Stimulated activated CD8-positive, alpha-beta memory T cell treated with anti-CD3 and anti-CD28 coated beads, Interleukin-2, amount 100 ng/mL, for 1 hour (primary cell): ENCODE data around the gene TBX1.

Experiments used
- DNase-seq, 2 donors: peaks; one replicate each; pipeline ENCODE4 v3.0.0-alpha.2; 2020; ENCODE audit warnings: low read depth in 2 of 2

Gene TBX1

GRCh38 chr22:19738664-19739447 is 21.7 kb upstream of the TBX1 start:
- DNase-seq = no peak

DNA sequence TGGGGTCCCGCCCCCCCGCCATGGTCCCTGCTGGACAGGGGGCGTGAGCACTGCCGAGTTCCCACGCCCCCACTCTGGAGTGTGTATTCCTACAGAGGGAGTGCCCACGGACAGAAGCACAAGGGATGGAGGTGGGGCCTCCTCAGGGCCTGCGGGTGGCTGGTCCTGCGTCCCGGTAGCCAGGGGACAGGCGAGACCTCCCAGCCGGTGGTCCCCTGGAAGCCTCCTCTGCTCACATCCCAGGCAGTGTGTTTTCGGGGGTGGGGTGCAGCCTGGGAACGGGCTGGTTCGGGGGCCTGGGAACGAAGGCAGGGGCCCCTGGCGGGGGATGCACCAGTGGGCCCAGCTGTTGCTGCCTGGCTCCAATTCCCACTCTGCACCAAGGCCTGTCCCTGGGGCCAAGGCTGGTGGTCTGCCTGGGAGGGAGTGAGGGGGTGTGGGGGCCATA is 21.1 kb upstream of the TBX1 start:
- DNase-seq = no peak

GRCh38 chr22:19739911-19740449 is 20.6 kb upstream of the TBX1 start:
- no peak for DNase-seq

DNA sequence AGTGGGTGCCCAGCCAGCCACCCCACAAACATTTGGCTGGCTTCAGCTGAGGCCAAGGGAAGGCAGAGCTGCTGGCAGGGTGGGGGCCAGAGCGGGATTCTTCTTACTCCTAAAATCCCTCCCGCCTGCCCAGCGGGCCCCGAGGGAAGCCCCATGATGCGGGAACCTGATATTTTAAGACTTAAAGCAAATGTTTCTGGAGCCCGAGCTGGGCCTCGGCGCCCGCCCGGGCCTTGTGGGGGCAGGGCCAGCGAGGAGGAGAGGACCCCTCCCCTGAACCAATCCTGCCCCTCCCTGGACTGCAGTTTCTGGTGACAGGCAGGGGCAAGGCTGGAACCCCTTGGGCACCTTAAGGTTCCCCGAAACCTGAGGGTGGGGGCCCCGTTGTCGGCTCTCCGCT is 20.0 kb upstream of the TBX1 start:
- no peak for DNase-seq

GRCh38 chr22:19741053-19741452 is 19.5 kb upstream of the TBX1 start:
- no peak for DNase-seq

- DNase-seq = no peak
These were observed 18.2 kb upstream of the TBX1 start for GRCh38 chr22:19742160-19743066.

DNA sequence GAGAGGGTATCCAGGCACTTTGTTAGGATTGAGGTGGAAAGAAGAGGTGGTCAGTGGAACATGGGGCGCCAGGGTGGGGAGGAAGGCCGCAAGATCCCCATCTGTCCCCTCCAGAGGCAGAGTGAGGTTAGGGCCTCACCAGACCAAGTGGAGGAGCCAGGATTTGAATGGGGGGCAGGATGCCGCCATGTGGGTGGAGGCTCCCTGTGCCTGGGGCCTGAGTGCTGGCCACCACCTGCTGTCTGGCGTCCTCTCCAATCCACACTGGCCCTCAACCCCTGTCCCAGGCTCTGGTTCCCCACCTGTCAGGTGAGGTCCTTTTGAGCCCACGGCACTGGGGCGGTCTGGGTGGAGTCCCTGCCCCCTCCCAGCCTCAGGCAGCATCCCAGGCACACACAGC is 17.5 kb upstream of the TBX1 start:
- DNase-seq = no peak

- no peak for DNase-seq
These were observed 16.9 kb upstream of the TBX1 start for GRCh38 chr22:19743651-19744050.

GRCh38 chr22:19744350-19745006 is 16.1 kb upstream of the TBX1 start:
- no peak for DNase-seq

DNA sequence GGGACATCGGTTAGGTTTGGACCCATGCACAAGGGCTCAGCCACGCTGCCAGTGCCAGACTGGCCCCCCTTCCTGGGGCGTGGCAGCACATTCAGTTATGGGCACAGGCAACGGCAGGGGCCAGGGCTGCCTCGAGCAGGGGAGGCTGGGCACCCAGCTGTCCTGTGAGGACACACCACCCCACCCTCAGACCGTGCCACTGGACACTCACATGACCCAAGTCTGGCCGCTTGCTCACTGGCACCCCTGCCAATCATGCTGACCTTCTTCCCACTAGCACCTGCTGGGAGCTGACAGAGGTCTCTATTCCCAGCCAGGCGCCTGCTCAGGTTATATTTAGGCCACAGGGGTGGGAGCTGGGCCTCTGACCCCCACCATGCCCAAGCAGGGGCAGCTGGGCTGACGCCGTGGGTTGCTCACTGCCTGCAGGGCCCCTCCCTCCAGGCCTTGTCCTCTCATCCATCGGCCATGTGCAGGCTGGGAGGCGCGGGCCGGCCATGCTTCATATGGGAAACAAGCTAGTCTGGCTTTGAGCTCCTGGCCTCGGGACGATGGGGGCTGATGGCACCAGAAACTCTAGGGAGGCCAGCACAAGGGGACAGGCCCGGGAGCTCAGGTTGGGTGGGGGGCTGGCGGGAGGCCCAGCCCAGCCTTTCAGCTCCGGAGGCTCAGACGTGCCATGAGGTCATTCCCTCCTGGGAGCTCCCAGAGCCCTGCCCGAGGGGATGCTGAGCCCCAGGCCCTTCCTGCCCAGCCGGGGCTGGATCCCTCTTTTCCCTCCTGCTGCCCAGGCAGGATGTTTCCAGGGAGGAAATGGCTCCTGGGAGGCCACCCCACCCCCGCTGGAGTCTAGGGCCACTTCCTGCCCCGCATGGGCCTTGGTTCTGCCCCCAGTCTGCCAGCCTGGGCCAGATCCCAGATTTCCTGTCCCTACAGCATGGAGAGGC is 15.2 kb upstream of the TBX1 start:
- no peak for DNase-seq

DNA sequence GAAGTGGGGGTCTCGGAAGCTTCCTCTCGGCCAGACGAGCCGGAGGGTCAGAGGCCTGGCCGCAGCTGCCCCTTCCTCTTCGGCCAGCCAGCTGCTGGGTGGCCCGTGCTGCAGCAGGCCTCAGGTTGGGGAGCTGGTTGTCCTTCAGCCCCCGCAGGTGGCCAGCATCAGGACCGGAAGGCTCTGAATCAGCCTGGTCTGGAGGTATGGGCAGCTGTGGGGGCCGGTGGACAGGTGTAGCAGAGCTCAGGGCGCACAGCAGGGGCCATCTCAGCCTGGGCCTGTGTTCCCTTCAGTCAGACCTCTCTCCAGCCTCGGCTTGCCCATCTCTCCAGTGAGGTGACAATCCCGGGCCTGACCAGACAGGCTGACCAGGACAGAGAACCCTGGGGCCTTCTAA is 13.9 kb upstream of the TBX1 start:
- DNase-seq = no peak

DNA sequence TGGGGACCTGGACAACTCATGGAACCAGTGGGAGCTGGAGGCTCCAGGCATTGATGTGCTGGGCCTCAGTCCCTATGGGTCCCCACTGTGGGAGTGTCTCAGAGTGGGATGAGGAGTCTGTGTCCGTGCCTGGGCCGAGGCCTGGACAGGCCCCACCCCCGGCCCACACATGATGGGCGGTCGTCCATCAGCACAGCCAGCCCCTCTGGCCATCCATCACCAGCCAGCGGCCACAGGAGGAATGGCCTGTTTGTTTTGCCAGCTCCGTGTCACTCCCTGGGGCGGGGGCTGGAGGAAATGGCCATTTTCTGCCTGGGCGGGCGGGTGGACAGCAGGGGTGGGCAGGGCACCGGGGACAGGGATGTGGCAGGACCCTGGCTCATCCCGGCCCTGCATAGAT is 13.0 kb upstream of the TBX1 start:
- DNase-seq = no peak

GRCh38 chr22:19748139-19748538 is 12.4 kb upstream of the TBX1 start:
- no peak for DNase-seq

GRCh38 chr22:19748991-19749664 is 11.4 kb upstream of the TBX1 start:
- no peak for DNase-seq

GRCh38 chr22:19749876-19750275 is 10.7 kb upstream of the TBX1 start:
- DNase-seq = no peak

- DNase-seq = no peak
These were observed 9.8 kb upstream of the TBX1 start for GRCh38 chr22:19750507-19751490.

GRCh38 chr22:19751497-19752245 is 8.9 kb upstream of the TBX1 start:
- no peak for DNase-seq

DNA sequence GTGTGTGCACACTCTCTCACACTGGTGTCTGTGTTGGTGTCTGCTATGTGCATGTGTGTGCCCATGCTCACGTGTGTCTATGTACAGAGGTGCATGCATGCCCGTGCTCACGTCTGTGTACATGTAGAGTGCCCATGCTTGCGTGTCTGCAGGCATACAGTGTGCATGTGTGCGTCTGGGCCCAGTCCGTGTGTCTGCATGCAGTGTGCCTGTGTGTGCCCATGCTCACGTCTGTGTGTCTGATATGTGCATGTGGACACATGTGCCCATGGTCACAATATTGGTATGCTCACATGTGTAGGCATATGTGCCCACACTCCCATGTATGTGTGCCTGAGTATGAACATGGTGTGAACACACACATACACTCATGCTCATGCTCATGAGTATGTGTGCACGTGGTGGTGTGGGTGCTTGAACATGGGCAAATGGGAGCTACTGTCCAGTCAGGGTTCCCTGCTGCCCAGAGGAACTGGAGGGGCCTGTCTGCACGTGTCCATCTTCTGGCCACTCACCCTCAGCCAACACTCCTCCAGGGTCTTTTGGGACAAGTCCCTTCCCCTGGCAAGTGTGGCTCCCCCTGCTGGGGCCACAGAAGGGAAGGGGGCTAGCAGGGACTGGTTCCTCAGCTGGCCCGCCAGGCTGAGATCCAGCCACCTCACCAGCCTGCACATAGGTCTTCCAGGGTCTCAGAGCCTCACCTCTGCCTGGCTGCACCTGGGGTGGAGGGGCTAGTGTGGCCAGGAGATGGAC is 7.3 kb upstream of the TBX1 start:
- no peak for DNase-seq
